HCT116 (cell line): Measurements from ENCODE around the gene PTMS. TPM values are rescaled to one million over a fixed set of nuclear protein-coding genes. Genes with fewer than 3 reads are reported as not detected.
A peak's percentile ranks its signal among the peaks of the same experiment; 100 is the strongest.

Experiments
- ATAC-seq: fragments of 200-7000 bp; cut with Tn5 transposase; 2 replicates; pipeline ENCODE4 v1.9.1; 2020; ENCODE audit warnings: mild to moderate bottlenecking, moderate library complexity
- BruUV-seq: library from RNA; stranded (reverse); fragments of 400-500 nt; replicated peaks from 2 replicates; lab custom pipeline; 2021; lab: Mats Ljungman, UMichigan
- CTCF ChIA-PET: fragments of 300-600 bp; sonication (Branson Sonifier 250); formaldehyde crosslinking; loops from one replicate; lab custom pipeline; 2021; ENCODE audit warnings: antibody characterized with exemption; lab: Charles Lee
- POLR2A ChIA-PET: fragments of 300-600, 350-600 bp; sonication (Branson Sonifier 250); formaldehyde crosslinking; loops from one replicate; lab custom pipeline; 2021; ENCODE audit warnings: antibody characterized with exemption; lab: Charles Lee
- RAD21 ChIA-PET, 2 experiments: fragments of 300-600 bp; sonication (Branson Sonifier 250); formaldehyde crosslinking; loops; one replicate each; lab custom pipeline; 2023; ENCODE audit warnings: low total read pairs in 2 of 2; ENCODE audit not compliant: uncharacterized antibody in 2 of 2, unreplicated experiment in 2 of 2, low non-redundant PET in 1 of 2; lab: Charles Lee
- DNase-seq: peaks from one replicate; pipeline ENCODE4 v3.0.0-alpha.2; 2010; ENCODE audit warnings: low read depth, low spot score
- H2AFZ ChIP-seq: fragments of 200-600 bp; shearing (Covaris generic), sonication (generic); 2 replicates; pipeline ENCODE4 v1.6.1; 2017; ENCODE audit warnings: low read depth, mixed run types, mixed read lengths, antibody characterized with exemption, low read length; ENCODE audit not compliant: poor library complexity, severe bottlenecking
- H3K27ac ChIP-seq: 2 replicates; pipeline ENCODE4 v1.5.1; 2012; ENCODE audit warnings: low read depth, low read length
- H3K27me3 ChIP-seq: fragments of 200-600 bp; sonication (generic); 2 replicates; pipeline ENCODE4 v1.6.1; 2016; ENCODE audit warnings: mixed run types, low read length, mixed read lengths; ENCODE audit not compliant: insufficient read depth
- H3K36me3 ChIP-seq, 2 experiments: fragments of 200-500 bp in 1 of 2; fragments of 200-600 bp in 1 of 2; sonication (Bioruptor generic) in 1 of 2; sonication (generic) in 1 of 2; 2 replicates each; pipeline versions ENCODE4 v1.5.1 to v1.6.1; 2014 to 2016; ENCODE audit warnings: low read length in 2 of 2, inconsistent platforms in 1 of 2, mixed read lengths in 1 of 2, mixed run types in 1 of 2; ENCODE audit not compliant: insufficient read depth in 2 of 2, control insufficient read depth in 1 of 2
- H3K4me1 ChIP-seq, 2 experiments: fragments of 200-600 bp in 1 of 2; sonication (generic) in 1 of 2; 2 replicates each; pipeline versions ENCODE4 v1.5.1 to v1.6.1; 2012 to 2017; ENCODE audit warnings: low read length in 2 of 2, inconsistent platforms in 1 of 2, mild to moderate bottlenecking in 1 of 2, mixed read lengths in 1 of 2, mixed run types in 1 of 2, moderate library complexity in 1 of 2; ENCODE audit not compliant: insufficient read depth in 2 of 2, control insufficient read depth in 1 of 2
- H3K4me2 ChIP-seq: fragments of 200-600 bp; sonication (generic); 2 replicates; pipeline ENCODE4 v1.6.1; 2017; ENCODE audit warnings: mixed run types, low read length, mixed read lengths
- H3K4me3 ChIP-seq, 2 experiments: fragments of 200-600 bp in 1 of 2; sonication (generic) in 1 of 2; replicated peaks in 1 of 2; 2 replicates each; pipeline ENCODE4 v1.5.1; 2011 to 2016; ENCODE audit warnings: low read length in 2 of 2, control low read depth in 1 of 2, low read depth in 1 of 2, mild to moderate bottlenecking in 1 of 2, mixed read lengths in 1 of 2, mixed run types in 1 of 2
- H3K79me2 ChIP-seq: fragments of 200-600 bp; sonication (generic); 2 replicates; pipeline ENCODE4 v1.6.1; 2017; ENCODE audit warnings: mild to moderate bottlenecking, mixed run types, low read length, moderate library complexity, mixed read lengths; ENCODE audit not compliant: insufficient read depth
- H3K9ac ChIP-seq: fragments of 200-600 bp; sonication (generic); 2 replicates; pipeline ENCODE4 v1.6.1; 2016; ENCODE audit warnings: low read length, mixed read lengths
- H3K9me2 ChIP-seq: fragments of 200-600 bp; sonication (generic), shearing (Covaris generic); 2 replicates; pipeline ENCODE4 v1.6.1; 2017; ENCODE audit warnings: mixed run types, mild to moderate bottlenecking, moderate library complexity; ENCODE audit not compliant: insufficient read depth
- H3K9me3 ChIP-seq, 2 experiments: fragments of 200-500 bp in 1 of 2; fragments of 200-600 bp in 1 of 2; sonication (Bioruptor generic) in 1 of 2; sonication (generic) in 1 of 2; 2 replicates each; pipeline ENCODE4 v1.6.1; 2014 to 2017; ENCODE audit warnings: low read length in 2 of 2, mixed read lengths in 2 of 2, inconsistent platforms in 1 of 2, low read depth in 1 of 2, mild to moderate bottlenecking in 1 of 2, mixed run types in 1 of 2, moderate library complexity in 1 of 2; ENCODE audit not compliant: control insufficient read depth in 1 of 2, insufficient read depth in 1 of 2
- H4K20me1 ChIP-seq: fragments of 200-600 bp; sonication (generic), shearing (Covaris generic); 2 replicates; pipeline ENCODE4 v1.6.1; 2017; ENCODE audit warnings: mixed run types, mild to moderate bottlenecking, moderate library complexity; ENCODE audit not compliant: insufficient read depth
- MAX ChIP-seq: IDR thresholded peaks from 2 replicates; pipeline ENCODE4 v1.6.1; 2012
- POLR2A ChIP-seq: IDR thresholded peaks from 2 replicates; pipeline ENCODE4 v1.7.0; 2011; ENCODE audit warnings: borderline replicate concordance; ENCODE audit not compliant: insufficient read depth, insufficient read length; ENCODE audit errors: extremely low read depth
- RAD21 ChIP-seq: IDR thresholded peaks from 2 replicates; pipeline ENCODE4 v1.6.1; 2012; ENCODE audit warnings: low read depth, mild to moderate bottlenecking
- TCF7L2 ChIP-seq: IDR thresholded peaks from 2 replicates; pipeline ENCODE4 v1.7.0; 2011; ENCODE audit warnings: borderline replicate concordance, inconsistent platforms; ENCODE audit not compliant: insufficient read depth, insufficient read length; ENCODE audit errors: extremely low read depth
- YY1 ChIP-seq: IDR thresholded peaks from 2 replicates; pipeline ENCODE4 v1.6.1; 2011; ENCODE audit warnings: low read length, low read depth, moderate library complexity, mild to moderate bottlenecking; ENCODE audit not compliant: insufficient replicate concordance; ENCODE audit errors: extremely low read depth
- ZBTB33 ChIP-seq: IDR thresholded peaks from 2 replicates; pipeline ENCODE4 v1.6.1; 2011; ENCODE audit warnings: mild to moderate bottlenecking, low read length, moderate library complexity; ENCODE audit not compliant: insufficient replicate concordance; ENCODE audit errors: extremely low read depth
- ZFX ChIP-seq: fragments of 450-650 bp; IDR thresholded peaks from 2 replicates; pipeline ENCODE4 v1.6.1; 2017
- intact Hi-C: fragments of 100-400 bp; cut with micrococcal nuclease; formaldehyde crosslinking; loops from 2 replicates; pipeline ENCODE4 v1.10.0; 2022
- total RNA-seq: library from RNA; stranded (reverse); gene quantifications from one replicate; pipeline ENCODE4 v1.2.1, GENCODE V29; 2021; ENCODE audit not compliant: unreplicated experiment

The PTMS gene
- total RNA-seq, 1 experiment from 2014 or later: 494 TPM

GRCh38 chr12:6722863-6723262, 43.3 kb upstream of the PTMS start:
- POLR2A ChIA-PET: interaction anchor here (1.2 to 3.0 kb wide), 8 partner anchors 34 to 241 kb away, joined by 3 to 28 read pairs (median 8); partner anchors contain the start of genes C12orf57, CDCA3, PTMS and RNU7-1
- DNase-seq (no peak), ATAC-seq (no peak)
- Histone ChIP-seq H3K9me3 (no peaks in the 10 kb centered on the region), H3K79me2 (peaks cover 14% of the 10 kb centered on the region; the same call in 1 of the 2 replicates), H3K27me3 (no peaks in the 10 kb centered on the region), H3K4me2 (peak overlapping the region; percentile 100), H3K27ac (peak overlapping the region; percentile 91; the same call in 1 of the 2 replicates), H3K9ac (peak overlapping the region; percentile 93), H2AFZ (no peak overlapping the region), H3K4me1 (peaks cover 5 to 26% of the 10 kb centered on the region in 2 experiments; a peak in 3 of 4 replicates), H3K4me3 (peak overlapping the region; percentile 54 to 86), H4K20me1 (no peaks in the 10 kb centered on the region), H3K9me2 (no peaks in the 10 kb centered on the region), H3K36me3 (no peaks in the 10 kb centered on the region)
- intact Hi-C loops: no loop called here
- CTCF ChIA-PET: interaction anchor here (1.1 to 1.3 kb wide), 3 partner anchors 38 to 150 kb away, joined by 4 to 7 read pairs (median 5); partner anchors contain the start of gene SPSB2
- no peak for TF ChIP-seq RAD21
- no peak for TF ChIP-seq ZBTB33
- no peak for TF ChIP-seq YY1
- no peak for TF ChIP-seq POLR2A
- no peak for TF ChIP-seq ZFX
- no peak for TF ChIP-seq MAX
- no peak for TF ChIP-seq TCF7L2
- RAD21 ChIA-PET: no interaction called here
- no TSS peak for BruUV-seq
